CD4-positive, alpha-beta T cell treated with Interferon gamma for 1 hour (primary cell): ENCODE measurements around the gene SORT1.

ENCODE experiments used
- DNase-seq: peaks from one replicate; pipeline ENCODE4 v3.0.0-alpha.2; 2020

Gene SORT1

GRCh38 chr1:109272021-109272799, 125.5 kb downstream of the SORT1 start:
- no peak for DNase-seq

DNA sequence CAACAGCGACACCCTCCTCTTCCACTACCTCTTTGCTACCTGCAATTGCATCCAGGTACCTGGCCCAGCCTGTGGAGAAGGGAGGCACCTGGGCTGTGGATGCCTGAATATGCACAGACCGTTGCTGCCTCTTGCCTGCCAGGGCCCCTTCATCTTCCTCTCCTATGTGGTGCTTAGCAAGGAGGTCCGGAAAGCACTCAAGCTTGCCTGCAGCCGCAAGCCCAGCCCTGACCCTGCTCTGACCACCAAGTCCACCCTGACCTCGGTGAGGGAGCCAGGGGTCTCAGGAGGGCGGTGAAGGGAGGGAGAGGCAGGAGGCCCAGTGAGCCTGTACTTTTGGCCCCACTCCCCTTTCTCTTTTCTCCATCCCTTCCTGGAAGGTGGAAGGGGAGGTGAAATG, 126.3 kb downstream of the SORT1 start:
- no peak for DNase-seq

GRCh38 chr1:109270623-109271317, 126.9 kb downstream of the SORT1 start:
- no peak for DNase-seq

GRCh38 chr1:109269981-109270622, 127.6 kb downstream of the SORT1 start:
- DNase-seq, result no peak

DNA sequence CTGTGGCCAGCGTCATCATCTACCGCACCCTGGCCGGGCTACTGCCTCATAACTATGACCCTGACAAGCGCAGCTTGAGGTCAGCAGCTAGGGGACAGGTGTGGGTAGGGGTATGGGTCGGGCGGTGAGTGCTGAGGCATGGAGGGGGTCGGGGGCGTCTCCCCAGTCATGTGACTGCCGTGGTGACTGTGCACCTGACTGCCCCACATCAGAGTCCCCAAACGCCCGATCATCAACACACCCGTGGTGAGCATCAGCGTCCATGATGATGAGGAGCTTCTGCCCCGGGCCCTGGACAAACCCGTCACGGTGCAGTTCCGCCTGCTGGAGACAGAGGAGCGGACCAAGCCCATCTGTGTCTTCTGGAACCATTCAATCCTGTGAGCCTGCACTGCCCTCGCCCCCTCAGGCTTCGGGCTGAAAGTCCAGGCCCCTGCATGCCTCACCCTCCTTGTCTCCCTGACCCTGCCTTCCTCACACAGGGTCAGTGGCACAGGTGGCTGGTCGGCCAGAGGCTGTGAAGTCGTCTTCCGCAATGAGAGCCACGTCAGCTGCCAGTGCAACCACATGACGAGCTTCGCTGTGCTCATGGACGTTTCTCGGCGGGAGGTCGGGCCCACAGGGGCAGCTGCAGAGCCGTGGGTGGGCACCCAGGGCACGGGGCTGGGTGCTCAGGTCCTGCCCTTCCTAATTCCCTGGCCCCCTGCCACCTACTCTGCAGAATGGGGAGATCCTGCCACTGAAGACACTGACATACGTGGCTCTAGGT, 128.3 kb downstream of the SORT1 start:
- DNase-seq, result no peak

DNA sequence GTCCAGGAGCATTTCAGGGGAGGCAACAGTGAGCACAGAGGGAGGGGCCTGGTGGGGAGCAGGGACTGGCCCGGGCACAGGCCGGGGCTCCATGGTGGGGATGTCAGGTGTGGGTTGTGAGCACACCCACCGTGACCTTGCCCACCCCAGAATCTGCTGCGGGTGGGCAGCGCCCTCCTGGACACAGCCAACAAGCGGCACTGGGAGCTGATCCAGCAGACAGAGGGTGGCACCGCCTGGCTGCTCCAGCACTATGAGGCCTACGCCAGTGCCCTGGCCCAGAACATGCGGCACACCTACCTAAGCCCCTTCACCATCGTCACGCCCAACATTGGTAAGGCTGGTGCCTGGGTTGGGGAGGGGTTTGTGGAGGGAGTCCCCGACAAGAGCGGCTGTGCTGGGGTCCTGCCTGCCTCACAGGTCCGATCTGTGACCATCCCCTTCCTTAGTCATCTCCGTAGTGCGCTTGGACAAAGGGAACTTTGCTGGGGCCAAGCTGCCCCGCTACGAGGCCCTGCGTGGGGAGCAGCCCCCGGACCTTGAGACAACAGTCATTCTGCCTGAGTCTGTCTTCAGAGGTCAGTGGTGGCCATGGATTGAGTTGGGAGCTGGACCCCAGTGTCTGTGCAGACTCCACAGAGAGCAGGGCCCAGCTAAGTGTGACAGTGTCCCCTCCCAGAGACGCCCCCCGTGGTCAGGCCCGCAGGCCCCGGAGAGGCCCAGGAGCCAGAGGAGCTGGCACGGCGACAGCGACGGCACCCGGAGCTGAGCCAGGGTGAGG, 129.1 kb downstream of the SORT1 start:
- DNase-seq, result no peak

DNA sequence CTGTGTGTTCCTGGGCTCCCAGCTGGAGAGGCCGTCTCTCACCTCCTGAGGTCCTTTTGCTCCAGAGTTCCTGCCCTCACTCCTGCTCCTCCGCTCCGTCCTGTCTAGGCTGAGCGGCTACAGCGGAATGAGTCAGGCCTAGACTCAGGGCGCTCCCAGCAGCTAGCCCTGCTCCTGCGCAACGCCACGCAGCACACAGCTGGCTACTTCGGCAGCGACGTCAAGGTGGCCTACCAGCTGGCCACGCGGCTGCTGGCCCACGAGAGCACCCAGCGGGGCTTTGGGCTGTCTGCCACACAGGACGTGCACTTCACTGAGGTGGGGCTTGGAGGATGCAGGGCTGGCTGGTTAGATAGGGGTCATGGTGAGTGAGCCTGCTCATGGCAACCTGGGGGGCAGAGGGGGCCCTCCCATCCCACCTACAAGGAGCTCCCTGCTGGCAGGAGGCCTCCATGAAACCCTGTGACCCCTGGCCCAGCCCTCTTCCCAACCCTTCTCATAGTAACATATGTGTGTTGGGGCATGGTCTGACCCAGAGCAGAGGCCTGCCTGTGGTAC, 129.9 kb downstream of the SORT1 start:
- DNase-seq, result no peak

- no peak for DNase-seq
These were observed 130.8 kb downstream of the SORT1 start for GRCh38 chr1:109266965-109267364.

DNA sequence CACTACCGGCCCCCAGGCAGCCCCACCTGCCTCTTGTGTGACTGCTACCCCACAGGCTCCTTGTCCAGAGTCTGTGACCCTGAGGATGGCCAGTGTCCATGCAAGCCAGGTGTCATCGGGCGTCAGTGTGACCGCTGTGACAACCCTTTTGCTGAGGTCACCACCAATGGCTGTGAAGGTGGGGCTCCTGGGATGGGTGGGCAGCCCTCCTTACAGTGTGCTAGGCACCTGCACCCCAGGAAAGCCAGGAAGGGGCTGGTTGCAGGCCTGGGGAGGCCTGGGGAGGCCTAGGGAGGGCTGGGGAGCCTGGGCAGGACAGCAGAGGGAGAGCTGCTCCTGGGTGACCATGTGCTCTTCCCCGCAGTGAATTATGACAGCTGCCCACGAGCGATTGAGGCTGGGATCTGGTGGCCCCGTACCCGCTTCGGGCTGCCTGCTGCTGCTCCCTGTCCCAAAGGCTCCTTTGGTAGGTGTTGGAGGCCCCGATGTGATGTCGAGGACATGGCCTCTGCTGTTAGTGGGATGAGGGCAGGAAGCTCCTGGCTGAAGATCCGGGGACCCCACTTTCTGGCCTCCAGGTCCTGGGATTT, 131.9 kb downstream of the SORT1 start:
- DNase-seq, result no peak

- no peak for DNase-seq
These were observed 132.7 kb downstream of the SORT1 start for GRCh38 chr1:109265016-109265415.

DNA sequence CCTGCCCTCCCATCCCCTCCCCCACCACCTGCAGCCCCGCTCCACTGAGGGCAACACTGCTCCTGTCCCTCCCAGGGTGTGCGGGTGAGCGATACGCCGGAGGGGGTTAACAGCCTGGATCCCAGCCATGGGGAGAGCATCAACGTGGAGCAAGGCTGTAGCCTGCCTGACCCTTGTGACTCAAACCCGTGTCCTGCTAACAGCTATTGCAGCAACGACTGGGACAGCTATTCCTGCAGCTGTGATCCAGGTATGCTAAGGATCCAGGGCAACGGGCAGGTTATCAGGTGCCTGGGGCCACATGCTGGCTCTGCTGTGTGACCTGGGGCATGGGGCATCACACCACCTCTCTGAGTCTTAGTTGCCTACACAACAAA, 133.4 kb downstream of the SORT1 start:
- DNase-seq, result no peak

- DNase-seq, result peak; percentile 71
These were observed 133.9 kb downstream of the SORT1 start for GRCh38 chr1:109263597-109264378.

- DNase-seq, result no peak
These were observed 134.5 kb downstream of the SORT1 start for GRCh38 chr1:109263234-109263596.

GRCh38 chr1:109262231-109263055, 135.3 kb downstream of the SORT1 start:
- DNase-seq, result no peak

GRCh38 chr1:109261578-109261977, 136.1 kb downstream of the SORT1 start:
- no peak for DNase-seq

GRCh38 chr1:109261006-109261405, 136.7 kb downstream of the SORT1 start:
- no peak for DNase-seq

GRCh38 chr1:109259674-109260557, 137.8 kb downstream of the SORT1 start:
- no peak for DNase-seq
